Cortex of kidney (tissue), 1 donor: Measurements from ENCODE around the gene MMP17.
"Not testable (repeated sequence)": the region's sequence is repeated elsewhere in the genome, so short reads cannot be mapped to it uniquely, and the experiment has no call there.

ENCODE experiments used
- DNase-seq: peaks from one replicate; lab custom pipeline; 2025; lab: John Stamatoyannopoulos, UW

The MMP17 gene

GRCh38 chr12:131865180-131865875, 37.1 kb downstream of the MMP17 start:
- no peak for DNase-seq

- no peak for DNase-seq
Observed at GRCh38 chr12:131867471-131867870, 39.3 kb downstream of the MMP17 start.

GRCh38 chr12:131867891-131868675, 39.9 kb downstream of the MMP17 start:
- no peak for DNase-seq

- no peak for DNase-seq
Observed at GRCh38 chr12:131869871-131870418, 41.8 kb downstream of the MMP17 start.

- DNase-seq = no peak
Observed at GRCh38 chr12:131871677-131872076, 43.5 kb downstream of the MMP17 start.

- DNase-seq = no peak
Observed at GRCh38 chr12:131872154-131873051, 44.2 kb downstream of the MMP17 start.

GRCh38 chr12:131873293-131873692, 45.1 kb downstream of the MMP17 start:
- DNase-seq = no peak

GRCh38 chr12:131874972-131875371, 46.8 kb downstream of the MMP17 start:
- DNase-seq = not testable (repeated sequence)

- DNase-seq = not testable (repeated sequence)
Observed at GRCh38 chr12:131877216-131877615, 49.0 kb downstream of the MMP17 start.

GRCh38 chr12:131878436-131878835, 50.2 kb downstream of the MMP17 start:
- DNase-seq = not testable (repeated sequence)

- DNase-seq = no peak
Observed at GRCh38 chr12:131882804-131883520, 54.8 kb downstream of the MMP17 start.

- DNase-seq = no peak
Observed at GRCh38 chr12:131883521-131883900, 55.3 kb downstream of the MMP17 start.

- DNase-seq = not testable (repeated sequence)
Observed at GRCh38 chr12:131885076-131885475, 56.9 kb downstream of the MMP17 start.

GRCh38 chr12:131885543-131886057, 57.4 kb downstream of the MMP17 start:
- no peak for DNase-seq

- DNase-seq = not testable (repeated sequence)
Observed at GRCh38 chr12:131891722-131892121, 63.5 kb downstream of the MMP17 start.

- no peak for DNase-seq
Observed at GRCh38 chr12:131892711-131893604, 64.8 kb downstream of the MMP17 start.

- DNase-seq = no peak
Observed at GRCh38 chr12:131893605-131894312, 65.6 kb downstream of the MMP17 start.

GRCh38 chr12:131894313-131894860, 66.2 kb downstream of the MMP17 start, which contains the start of gene ULK1:
TSS of gene ULK1 (plus strand) at chr12:131894622. CDS start at chr12:131895002, 380 bp downstream.
- no peak for DNase-seq
